HCT116 (cell line): Measurements from ENCODE around the gene SLX9. TPM values are rescaled to one million over a fixed set of nuclear protein-coding genes. Genes with fewer than 3 reads are reported as not detected.

ENCODE experiments used
- ATAC-seq: fragments of 200-7000 bp; cut with Tn5 transposase; 2 replicates; pipeline ENCODE4 v1.9.1; 2020; ENCODE audit warnings: mild to moderate bottlenecking, moderate library complexity
- BruUV-seq: library from RNA; stranded (reverse); fragments of 400-500 nt; replicated peaks from 2 replicates; lab custom pipeline; 2021; lab: Mats Ljungman, UMichigan
- CTCF ChIA-PET: fragments of 300-600 bp; sonication (Branson Sonifier 250); formaldehyde crosslinking; loops from one replicate; lab custom pipeline; 2021; ENCODE audit warnings: antibody characterized with exemption; lab: Charles Lee
- POLR2A ChIA-PET: fragments of 300-600, 350-600 bp; sonication (Branson Sonifier 250); formaldehyde crosslinking; loops from one replicate; lab custom pipeline; 2021; ENCODE audit warnings: antibody characterized with exemption; lab: Charles Lee
- RAD21 ChIA-PET, 2 experiments: fragments of 300-600 bp; sonication (Branson Sonifier 250); formaldehyde crosslinking; loops; one replicate each; lab custom pipeline; 2023; ENCODE audit warnings: low total read pairs in 2 of 2; ENCODE audit not compliant: uncharacterized antibody in 2 of 2, unreplicated experiment in 2 of 2, low non-redundant PET in 1 of 2; lab: Charles Lee
- DNase-seq: peaks from one replicate; pipeline ENCODE4 v3.0.0-alpha.2; 2010; ENCODE audit warnings: low read depth, low spot score
- H2AFZ ChIP-seq: fragments of 200-600 bp; shearing (Covaris generic), sonication (generic); 2 replicates; pipeline ENCODE4 v1.6.1; 2017; ENCODE audit warnings: low read depth, mixed run types, mixed read lengths, antibody characterized with exemption, low read length; ENCODE audit not compliant: poor library complexity, severe bottlenecking
- H3K27ac ChIP-seq: 2 replicates; pipeline ENCODE4 v1.5.1; 2012; ENCODE audit warnings: low read depth, low read length
- H3K27me3 ChIP-seq: fragments of 200-600 bp; sonication (generic); 2 replicates; pipeline ENCODE4 v1.6.1; 2016; ENCODE audit warnings: mixed run types, low read length, mixed read lengths; ENCODE audit not compliant: insufficient read depth
- H3K36me3 ChIP-seq, 2 experiments: fragments of 200-500 bp in 1 of 2; fragments of 200-600 bp in 1 of 2; sonication (Bioruptor generic) in 1 of 2; sonication (generic) in 1 of 2; 2 replicates each; pipeline versions ENCODE4 v1.5.1 to v1.6.1; 2014 to 2016; ENCODE audit warnings: low read length in 2 of 2, inconsistent platforms in 1 of 2, mixed read lengths in 1 of 2, mixed run types in 1 of 2; ENCODE audit not compliant: insufficient read depth in 2 of 2, control insufficient read depth in 1 of 2
- H3K4me1 ChIP-seq, 2 experiments: fragments of 200-600 bp in 1 of 2; sonication (generic) in 1 of 2; 2 replicates each; pipeline versions ENCODE4 v1.5.1 to v1.6.1; 2012 to 2017; ENCODE audit warnings: low read length in 2 of 2, inconsistent platforms in 1 of 2, mild to moderate bottlenecking in 1 of 2, mixed read lengths in 1 of 2, mixed run types in 1 of 2, moderate library complexity in 1 of 2; ENCODE audit not compliant: insufficient read depth in 2 of 2, control insufficient read depth in 1 of 2
- H3K4me2 ChIP-seq: fragments of 200-600 bp; sonication (generic); 2 replicates; pipeline ENCODE4 v1.6.1; 2017; ENCODE audit warnings: mixed run types, low read length, mixed read lengths
- H3K4me3 ChIP-seq, 2 experiments: fragments of 200-600 bp in 1 of 2; sonication (generic) in 1 of 2; replicated peaks in 1 of 2; 2 replicates each; pipeline ENCODE4 v1.5.1; 2011 to 2016; ENCODE audit warnings: low read length in 2 of 2, control low read depth in 1 of 2, low read depth in 1 of 2, mild to moderate bottlenecking in 1 of 2, mixed read lengths in 1 of 2, mixed run types in 1 of 2
- H3K79me2 ChIP-seq: fragments of 200-600 bp; sonication (generic); 2 replicates; pipeline ENCODE4 v1.6.1; 2017; ENCODE audit warnings: mild to moderate bottlenecking, mixed run types, low read length, moderate library complexity, mixed read lengths; ENCODE audit not compliant: insufficient read depth
- H3K9ac ChIP-seq: fragments of 200-600 bp; sonication (generic); 2 replicates; pipeline ENCODE4 v1.6.1; 2016; ENCODE audit warnings: low read length, mixed read lengths
- H3K9me2 ChIP-seq: fragments of 200-600 bp; sonication (generic), shearing (Covaris generic); 2 replicates; pipeline ENCODE4 v1.6.1; 2017; ENCODE audit warnings: mixed run types, mild to moderate bottlenecking, moderate library complexity; ENCODE audit not compliant: insufficient read depth
- H3K9me3 ChIP-seq, 2 experiments: fragments of 200-500 bp in 1 of 2; fragments of 200-600 bp in 1 of 2; sonication (Bioruptor generic) in 1 of 2; sonication (generic) in 1 of 2; 2 replicates each; pipeline ENCODE4 v1.6.1; 2014 to 2017; ENCODE audit warnings: low read length in 2 of 2, mixed read lengths in 2 of 2, inconsistent platforms in 1 of 2, low read depth in 1 of 2, mild to moderate bottlenecking in 1 of 2, mixed run types in 1 of 2, moderate library complexity in 1 of 2; ENCODE audit not compliant: control insufficient read depth in 1 of 2, insufficient read depth in 1 of 2
- H4K20me1 ChIP-seq: fragments of 200-600 bp; sonication (generic), shearing (Covaris generic); 2 replicates; pipeline ENCODE4 v1.6.1; 2017; ENCODE audit warnings: mixed run types, mild to moderate bottlenecking, moderate library complexity; ENCODE audit not compliant: insufficient read depth
- CTCF ChIP-seq, 3 experiments: fragments of 200-600 bp in 1 of 3; sonication (generic) in 1 of 3; IDR thresholded peaks in 2 of 3; conservative IDR thresholded peaks in 1 of 3; 2 replicates each; pipeline ENCODE4 v1.5.1; 2012 to 2017; ENCODE audit warnings: low read depth in 2 of 3, low read length in 2 of 3, antibody characterized with exemption in 1 of 3, borderline replicate concordance in 1 of 3, control low read depth in 1 of 3, mild to moderate bottlenecking in 1 of 3, mixed read lengths in 1 of 3, mixed run types in 1 of 3, moderate library complexity in 1 of 3; ENCODE audit not compliant: insufficient read depth in 1 of 3
- EGR1 ChIP-seq: IDR thresholded peaks from 2 replicates; pipeline ENCODE4 v1.6.1; 2012; ENCODE audit warnings: low read depth
- EZH2phosphoT487 ChIP-seq: fragments of 200-600 bp; IDR thresholded peaks from 2 replicates; pipeline ENCODE4 v1.6.1; 2018; ENCODE audit warnings: antibody characterized with exemption, borderline replicate concordance
- MAX ChIP-seq: IDR thresholded peaks from 2 replicates; pipeline ENCODE4 v1.6.1; 2012
- POLR2A ChIP-seq: IDR thresholded peaks from 2 replicates; pipeline ENCODE4 v1.7.0; 2011; ENCODE audit warnings: borderline replicate concordance; ENCODE audit not compliant: insufficient read depth, insufficient read length; ENCODE audit errors: extremely low read depth
- RAD21 ChIP-seq: IDR thresholded peaks from 2 replicates; pipeline ENCODE4 v1.6.1; 2012; ENCODE audit warnings: low read depth, mild to moderate bottlenecking
- SIN3A ChIP-seq: IDR thresholded peaks from 2 replicates; pipeline ENCODE4 v1.6.1; 2012; ENCODE audit warnings: low read depth
- SP1 ChIP-seq: IDR thresholded peaks from 2 replicates; pipeline ENCODE4 v1.6.1; 2012; ENCODE audit warnings: low read depth
- TCF7L2 ChIP-seq: IDR thresholded peaks from 2 replicates; pipeline ENCODE4 v1.7.0; 2011; ENCODE audit warnings: borderline replicate concordance, inconsistent platforms; ENCODE audit not compliant: insufficient read depth, insufficient read length; ENCODE audit errors: extremely low read depth
- ZFX ChIP-seq: fragments of 450-650 bp; IDR thresholded peaks from 2 replicates; pipeline ENCODE4 v1.6.1; 2017
- ZNF274 ChIP-seq: fragments of 200-500 bp; sonication (Bioruptor generic); IDR thresholded peaks from 2 replicates; pipeline ENCODE4 v1.6.1; 2014; ENCODE audit warnings: mild to moderate bottlenecking, low read depth, low read length, inconsistent platforms
- intact Hi-C: fragments of 100-400 bp; cut with micrococcal nuclease; formaldehyde crosslinking; loops from 2 replicates; pipeline ENCODE4 v1.10.0; 2022
- total RNA-seq: library from RNA; stranded (reverse); gene quantifications from one replicate; pipeline ENCODE4 v1.2.1, GENCODE V29; 2021; ENCODE audit not compliant: unreplicated experiment

The SLX9 gene
- total RNA-seq, 1 experiment from 2014 or later, result 61.9 TPM

GRCh38 chr21:45004059-45004422 lies 64.2 kb downstream of the SLX9 start:
- Histone ChIP-seq H3K27ac (no peak overlapping the region), H2AFZ (no peak overlapping the region), H3K9me3 (no peaks in the 10 kb centered on the region), H3K4me2 (no peak overlapping the region), H3K9ac (no peak overlapping the region), H3K9me2 (no peaks in the 10 kb centered on the region), H3K36me3 (no peaks in the 10 kb centered on the region), H3K27me3 (no peaks in the 10 kb centered on the region), H4K20me1 (no peaks in the 10 kb centered on the region), H3K4me1 (peaks cover 4 to 24% of the 10 kb centered on the region in 2 experiments; a peak in 3 of 4 replicates), H3K4me3 (no peak overlapping the region), H3K79me2 (no peaks in the 10 kb centered on the region)
- ATAC-seq (no peak), DNase-seq (no peak)
- TF ChIP-seq EGR1 (no peak), TCF7L2 (no peak), ZNF274 (no peak), EZH2phosphoT487 (no peak), CTCF (IDR thresholded peaks at IDR 0.05 in 2 of 3, conservative IDR thresholded peaks at IDR 0.05 in 1 of 3; ENCODE audit: borderline replicate concordance in 1 of 3, insufficient read depth in 1 of 3, low read depth in 2 of 3, low read length in 2 of 3) (no peak), ZFX (no peak), POLR2A (no peak), SP1 (no peak), RAD21 (no peak), SIN3A (no peak), MAX (no peak)
- no TSS peak for BruUV-seq
- intact Hi-C loops, result no loop called here
- RAD21 ChIA-PET, result no interaction called here
- CTCF ChIA-PET, result no interaction called here
- POLR2A ChIA-PET, result no interaction called here
